Measurements from ENCODE around the gene KIF27.
"Not testable (repeated sequence)": the region's sequence is repeated elsewhere in the genome, so short reads cannot be mapped to it uniquely, and the experiment has no call there.

GRCh38 chr9:83894301-83894700, 26.9 kb downstream of the KIF27 start:
- TF ChIP-seq CTCF (IDR thresholded peaks at IDR 0.05 in 2 of 3, conservative IDR thresholded peaks at IDR 0.05 in 1 of 3; ENCODE audit: control insufficient read depth in 2 of 3, extremely low read depth in 1 of 3, insufficient read depth in 1 of 3, low read depth in 3 of 3, low read length in 3 of 3); POLR2AphosphoS5 (IDR thresholded peaks at IDR 0.05; ENCODE audit: low read length); MEF2A (IDR thresholded peaks at IDR 0.05; ENCODE audit: insufficient read depth, low read depth, low read length); RBBP5 (conservative IDR thresholded peaks at IDR 0.05); PRDM15 (CRISPR knock-in tag; IDR thresholded peaks at IDR 0.05); MTA3 (IDR thresholded peaks at IDR 0.05; ENCODE audit: borderline replicate concordance, low read length); HCFC1 (IDR thresholded peaks at IDR 0.05; ENCODE audit: low read length); SMAD5 (IDR thresholded peaks at IDR 0.05; ENCODE audit: low read depth); YY1 (IDR thresholded peaks at IDR 0.05; ENCODE audit: low read depth, low read length): not testable (repeated sequence)

Data from GM12878 (cell line).